ENCODE data around the gene NRXN3.

The NRXN3 gene

GRCh38 chr14:78823035-78823434 lies 652.9 kb downstream of the NRXN3 start:
- in situ Hi-C loops (cut with MboI; ENCODE audit: low pct_unique_long_range_greater_than_20kb, low sequenced_read_pairs, unreplicated experiment): no loop called here
- no peak for TF ChIP-seq CTCF (IDR thresholded peaks at IDR 0.05; ENCODE audit: extremely low read depth, insufficient read depth, missing control alignments)
- no peak for DNase-seq (ENCODE audit: low spot score)

- in situ Hi-C loops (cut with MboI; ENCODE audit: low pct_unique_long_range_greater_than_20kb, low sequenced_read_pairs, unreplicated experiment): no loop called here
- TF ChIP-seq CTCF (IDR thresholded peaks at IDR 0.05; ENCODE audit: extremely low read depth, insufficient read depth, missing control alignments): no peak
- no peak for DNase-seq (ENCODE audit: low spot score)
Observed at GRCh38 chr14:78823516-78823915, 653.3 kb downstream of the NRXN3 start.

GRCh38 chr14:78829274-78829673 lies 659.1 kb downstream of the NRXN3 start:
- in situ Hi-C loops (cut with MboI; ENCODE audit: low pct_unique_long_range_greater_than_20kb, low sequenced_read_pairs, unreplicated experiment): no loop called here
- DNase-seq (ENCODE audit: low spot score): no peak
- no peak for TF ChIP-seq CTCF (IDR thresholded peaks at IDR 0.05; ENCODE audit: extremely low read depth, insufficient read depth, missing control alignments)

GRCh38 chr14:78834766-78835451 lies 664.7 kb downstream of the NRXN3 start:
- in situ Hi-C loops (cut with MboI; ENCODE audit: low pct_unique_long_range_greater_than_20kb, low sequenced_read_pairs, unreplicated experiment): no loop called here
- TF ChIP-seq CTCF (IDR thresholded peaks at IDR 0.05; ENCODE audit: extremely low read depth, insufficient read depth, missing control alignments): no peak
- no peak for DNase-seq (ENCODE audit: low spot score)

- in situ Hi-C loops (cut with MboI; ENCODE audit: low pct_unique_long_range_greater_than_20kb, low sequenced_read_pairs, unreplicated experiment): no loop called here
- no peak for DNase-seq (ENCODE audit: low spot score)
Observed at GRCh38 chr14:78835909-78836308, 665.7 kb downstream of the NRXN3 start.

GRCh38 chr14:78836777-78837176 lies 666.6 kb downstream of the NRXN3 start:
- DNase-seq (ENCODE audit: low spot score): peak; percentile 15
- in situ Hi-C loops (cut with MboI; ENCODE audit: low pct_unique_long_range_greater_than_20kb, low sequenced_read_pairs, unreplicated experiment): no loop called here
- TF ChIP-seq CTCF (IDR thresholded peaks at IDR 0.05; ENCODE audit: extremely low read depth, insufficient read depth, missing control alignments): peak; percentile 49

More at GRCh38 chr14:78835909-78836308, 665.7 kb downstream of the NRXN3 start:
- no peak for TF ChIP-seq CTCF (IDR thresholded peaks at IDR 0.05; ENCODE audit: extremely low read depth, insufficient read depth, missing control alignments)
